Kidney tubule cell (primary cell): ENCODE data around the gene IGSF9B.

ENCODE experiments used
- DNase-seq: peaks from one replicate; pipeline ENCODE4 v3.0.0-alpha.2; 2018; ENCODE audit warnings: low spot score

Gene IGSF9B

DNA sequence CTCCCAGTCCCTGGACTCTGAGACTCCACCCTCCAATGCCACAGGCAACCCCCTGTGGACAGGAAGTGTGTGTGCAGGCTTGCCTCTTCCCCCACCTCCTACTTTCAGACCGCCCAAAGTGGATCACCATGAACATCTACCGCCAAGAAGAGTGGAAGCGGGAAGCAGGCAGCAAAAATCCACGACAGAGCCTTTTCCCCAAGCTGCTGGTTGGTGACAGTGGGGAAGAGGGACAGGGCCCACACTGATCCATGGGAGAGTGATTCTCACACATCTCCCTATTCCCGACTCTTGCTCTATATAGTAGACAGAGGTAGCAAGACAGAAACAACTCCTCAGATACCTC, 58.0 kb downstream of the IGSF9B start:
- DNase-seq = no peak

DNA sequence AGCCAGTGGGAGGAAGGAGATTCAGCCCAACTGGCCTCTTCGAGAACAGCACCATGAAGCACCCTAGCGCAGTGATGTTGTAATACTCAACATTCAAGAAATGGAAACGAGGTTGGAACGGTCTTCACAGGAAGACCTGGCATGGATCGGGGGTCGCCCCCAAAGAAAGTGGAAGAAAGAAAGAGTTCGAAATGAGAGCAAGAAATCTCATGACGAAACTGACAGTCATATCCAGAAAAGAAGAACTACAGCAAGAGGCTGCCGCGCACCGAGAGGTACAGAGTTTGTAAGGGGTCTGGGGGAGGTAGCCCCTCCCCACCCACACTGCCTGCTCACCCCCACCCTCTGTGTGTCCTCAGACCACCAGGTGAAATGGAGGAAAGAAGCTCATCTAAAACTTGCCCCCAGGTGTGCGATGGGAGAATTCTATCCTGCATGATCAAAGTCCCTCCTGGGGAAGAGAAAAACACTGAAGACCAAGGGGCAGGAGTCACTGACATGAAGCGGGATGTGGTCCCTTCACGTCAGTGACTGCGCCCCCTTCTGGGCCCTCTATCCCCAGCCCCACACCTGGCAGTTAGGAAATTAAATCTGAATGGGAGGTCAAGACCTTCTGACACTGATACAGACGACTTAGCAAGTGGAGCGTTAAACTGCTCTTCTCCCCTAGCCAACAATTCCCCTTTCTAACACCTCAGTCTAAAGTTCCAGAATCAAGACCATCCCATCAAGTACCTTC, 58.6 kb downstream of the IGSF9B start:
- no peak for DNase-seq

GRCh38 chr11:133897331-133897650, 59.5 kb downstream of the IGSF9B start:
- DNase-seq = no peak

DNA sequence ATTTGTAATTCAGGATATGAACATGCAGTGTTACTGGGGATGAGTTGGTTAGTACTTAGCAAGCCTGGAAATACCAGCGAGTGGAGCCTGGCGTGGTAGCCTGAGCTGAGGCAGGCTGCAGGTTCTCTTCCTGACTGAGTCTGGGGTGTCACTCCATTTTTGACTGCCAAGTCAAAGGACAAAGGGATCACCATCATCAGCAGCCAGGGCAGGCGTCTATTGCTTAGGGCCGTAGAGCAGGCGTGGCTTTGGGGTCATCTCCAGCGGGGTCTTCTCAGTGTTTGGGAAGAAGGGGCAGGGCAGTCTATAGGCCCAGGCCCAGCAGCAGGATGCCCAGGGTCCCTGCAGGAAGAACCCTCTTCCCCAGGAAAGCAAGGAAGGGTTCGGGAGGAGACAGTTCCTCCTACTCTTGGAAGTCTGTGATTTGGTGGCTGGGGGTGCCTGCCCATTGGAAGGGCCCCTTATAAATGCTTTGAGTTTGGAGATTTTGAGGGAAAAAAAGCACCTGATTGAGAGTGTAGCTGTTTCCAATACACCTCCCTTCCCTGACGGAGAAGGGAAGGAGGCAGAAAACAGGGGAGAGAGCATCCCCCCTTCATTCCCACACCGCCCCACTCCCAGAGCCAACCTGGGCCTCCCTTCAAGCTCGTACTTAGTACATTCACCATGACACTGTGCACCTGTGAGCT, 60.0 kb downstream of the IGSF9B start:
- DNase-seq = no peak

DNA sequence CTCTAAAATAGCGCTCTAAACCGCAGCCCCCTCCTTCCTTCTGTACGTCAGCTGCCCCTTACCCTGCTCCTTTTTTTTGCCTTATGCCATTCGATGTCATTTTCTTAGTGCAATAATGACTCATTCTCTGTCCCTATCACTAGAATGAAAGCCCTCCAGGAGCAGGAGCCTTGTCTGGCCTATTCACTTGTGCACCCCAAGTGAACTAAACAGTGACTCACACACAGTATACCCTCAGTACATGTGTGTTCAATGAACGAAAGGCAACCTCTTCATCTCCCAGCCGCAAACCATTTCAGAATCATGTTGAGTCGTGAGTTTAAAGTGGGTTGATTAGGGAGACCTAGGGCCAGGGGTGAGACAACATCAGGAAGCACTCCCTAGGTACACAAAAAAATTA, 60.7 kb downstream of the IGSF9B start:
- DNase-seq = no peak

DNA sequence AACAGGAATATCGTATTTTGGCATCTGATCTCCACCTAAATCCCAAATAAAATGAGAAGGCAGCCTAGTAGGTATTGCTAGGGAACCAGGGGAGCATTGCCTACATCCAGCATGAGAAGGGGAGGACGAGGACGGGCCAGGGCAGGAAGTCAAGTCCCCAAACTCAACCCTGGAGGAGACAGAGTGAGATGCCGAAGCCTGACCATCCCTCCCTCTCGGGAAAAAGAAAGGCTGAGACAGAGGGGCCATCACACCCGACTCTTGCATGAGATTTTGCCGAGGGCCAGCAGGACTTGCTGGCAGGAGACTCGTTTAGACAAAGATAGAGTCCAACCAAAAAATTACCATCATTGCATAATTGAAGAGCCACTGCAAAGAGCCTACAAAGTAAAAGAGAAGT, 61.2 kb downstream of the IGSF9B start:
- no peak for DNase-seq

DNA sequence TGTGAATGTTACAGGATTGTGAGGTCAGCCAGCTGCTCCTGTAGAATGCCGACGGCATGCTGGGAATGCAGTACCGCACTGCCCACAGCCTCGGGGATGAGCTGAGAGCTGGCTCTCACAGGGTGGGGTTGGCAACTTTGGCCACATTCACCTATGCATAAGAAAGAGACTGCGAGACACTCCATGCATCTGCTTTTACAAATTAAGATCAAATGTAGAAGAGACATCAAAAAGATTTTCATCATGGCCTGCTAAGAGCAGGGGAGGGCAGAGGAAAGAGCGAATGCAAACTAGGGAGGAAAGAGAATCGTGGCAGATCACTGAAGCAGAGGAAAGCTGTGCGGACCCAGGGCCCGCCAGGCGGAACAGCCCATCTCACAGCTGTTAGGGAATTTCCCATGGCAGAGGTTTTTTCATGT, 61.7 kb downstream of the IGSF9B start:
- peak; percentile 60 for DNase-seq

GRCh38 chr11:133893381-133893780, 63.4 kb downstream of the IGSF9B start:
- DNase-seq = no peak

DNA sequence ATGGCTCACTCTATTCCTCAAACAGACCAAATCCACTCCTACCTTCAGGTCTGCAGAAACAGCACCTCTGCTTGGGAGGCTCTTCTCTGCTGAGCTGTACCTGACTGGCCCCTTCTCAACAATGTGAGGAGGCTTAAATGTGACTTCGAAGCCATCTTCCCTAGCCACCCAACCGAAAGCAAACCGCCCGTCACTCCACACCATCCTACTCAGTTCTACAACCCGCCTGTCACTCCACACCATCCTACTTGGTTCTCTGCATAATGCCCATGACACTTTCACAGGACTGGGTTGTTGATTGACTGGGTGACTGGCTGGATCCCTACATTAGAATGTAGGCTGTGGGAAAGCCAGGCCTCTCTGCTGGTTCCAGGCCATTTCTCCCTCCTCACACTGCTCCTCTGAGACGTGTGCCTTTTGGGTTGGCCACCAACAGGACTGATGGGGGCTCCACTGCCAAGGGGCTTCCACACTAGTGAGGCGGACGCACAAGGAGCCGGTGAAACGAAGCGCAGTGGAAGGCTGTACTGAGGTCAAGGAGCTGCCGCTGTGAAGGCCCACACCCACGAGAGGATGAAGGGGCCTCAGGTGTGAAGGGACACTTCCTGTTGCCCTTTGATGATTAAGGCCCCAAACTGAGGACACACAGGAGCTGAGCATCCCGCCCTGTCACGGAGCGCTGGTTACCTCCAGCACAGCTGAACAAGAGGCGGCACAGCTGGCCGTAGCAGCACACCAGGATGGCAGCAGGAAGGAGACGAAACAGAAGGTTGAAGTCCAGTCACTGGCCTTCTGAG, 64.0 kb downstream of the IGSF9B start:
- no peak for DNase-seq

- DNase-seq = no peak
These were observed 64.6 kb downstream of the IGSF9B start for GRCh38 chr11:133892126-133892525.

DNA sequence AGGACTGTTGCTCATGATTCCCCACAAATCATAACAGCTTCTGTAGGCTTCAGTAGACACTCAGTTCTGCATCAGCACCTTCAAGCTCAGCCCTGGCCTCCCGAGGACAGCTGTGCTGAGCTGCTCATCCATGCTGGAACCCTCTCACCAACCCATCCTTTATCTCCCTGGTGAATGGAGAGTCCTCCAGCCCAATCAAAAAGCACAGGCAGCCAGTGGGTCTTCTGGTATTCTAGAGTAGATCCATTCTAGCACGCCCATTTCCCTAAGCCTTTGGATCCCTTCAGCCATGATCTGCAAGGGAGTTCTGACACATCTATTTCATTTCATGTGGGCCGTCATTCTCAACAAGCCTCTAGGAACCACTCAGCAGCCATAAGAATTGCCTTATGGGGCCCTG, 66.9 kb downstream of the IGSF9B start:
- DNase-seq = no peak

- no peak for DNase-seq
These were observed 67.6 kb downstream of the IGSF9B start for GRCh38 chr11:133889188-133889587.

GRCh38 chr11:133887692-133888332, 69.0 kb downstream of the IGSF9B start:
- no peak for DNase-seq

GRCh38 chr11:133886029-133886428, 70.7 kb downstream of the IGSF9B start:
- no peak for DNase-seq

GRCh38 chr11:133872160-133872559, 84.6 kb downstream of the IGSF9B start:
- no peak for DNase-seq

GRCh38 chr11:133867456-133867855, 89.3 kb downstream of the IGSF9B start:
- DNase-seq = no peak

DNA sequence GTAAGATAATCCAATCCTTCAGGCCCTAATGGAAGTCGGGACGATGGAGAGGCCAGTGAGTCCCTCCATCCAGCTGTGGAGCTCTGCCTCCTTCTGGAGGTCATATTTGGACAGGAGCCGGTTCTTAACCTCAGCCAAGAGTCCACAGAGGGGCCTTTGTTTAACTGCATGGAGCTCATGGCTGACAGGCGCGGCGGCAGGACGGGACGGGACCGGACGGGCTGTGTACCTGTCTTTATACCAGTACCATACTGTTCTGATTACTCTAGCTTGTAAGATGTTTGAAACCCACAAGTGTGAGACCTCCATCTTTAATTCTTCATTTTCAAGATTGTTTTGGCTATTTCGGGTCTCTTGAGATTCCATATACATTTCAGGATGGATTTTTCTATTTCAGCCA, 91.3 kb downstream of the IGSF9B start:
- no peak for DNase-seq

- no peak for DNase-seq
These were observed 92.0 kb downstream of the IGSF9B start for GRCh38 chr11:133864756-133865155.

DNA sequence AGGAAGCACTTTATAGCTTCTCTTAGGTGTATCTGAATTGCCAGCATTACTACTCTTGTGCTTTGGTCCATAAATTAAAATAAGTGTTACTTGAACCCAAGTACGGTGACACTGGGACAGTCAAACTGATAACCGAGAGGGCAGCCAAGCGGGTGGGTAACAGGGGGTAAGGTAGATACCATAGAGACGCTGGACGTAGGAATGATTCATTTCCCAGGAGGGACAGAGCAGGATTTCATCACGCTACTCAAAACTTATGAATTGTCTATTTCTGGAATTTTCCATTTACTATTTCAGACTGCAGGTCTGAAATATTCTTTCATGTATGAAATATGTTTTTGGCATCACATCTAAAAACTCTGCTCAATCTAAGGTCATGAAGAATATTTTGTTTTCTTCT, 96.6 kb downstream of the IGSF9B start:
- no peak for DNase-seq
